Skeletal muscle satellite cell (primary cell): ENCODE results near the gene B4GALNT3. TPM values are rescaled to one million over a fixed set of nuclear protein-coding genes. Genes with fewer than 3 reads are reported as not detected.
"Not testable (repeated sequence)": the region's sequence is repeated elsewhere in the genome, so short reads cannot be mapped to it uniquely, and the experiment has no call there.

ENCODE experiments used
- H3K27me3 ChIP-seq: 2 replicates; pipeline ENCODE4 v1.7.0; 2013; ENCODE audit warnings: low read length; ENCODE audit not compliant: control insufficient read depth, insufficient read depth
- H3K36me3 ChIP-seq: 2 replicates; pipeline ENCODE4 v1.7.0; 2013; ENCODE audit warnings: mild to moderate bottlenecking, control low read depth, low read length; ENCODE audit not compliant: insufficient read depth
- H3K4me1 ChIP-seq: 2 replicates; pipeline ENCODE4 v1.7.0; 2013; ENCODE audit warnings: low read length; ENCODE audit not compliant: control insufficient read depth, insufficient read depth
- H3K4me2 ChIP-seq: 2 replicates; pipeline ENCODE4 v1.7.0; 2013; ENCODE audit warnings: mild to moderate bottlenecking, low read length
- H3K4me3 ChIP-seq: 2 replicates; pipeline ENCODE4 v1.7.0; 2013; ENCODE audit warnings: low read length
- H3K9ac ChIP-seq: 2 replicates; pipeline ENCODE4 v1.7.0; 2013; ENCODE audit warnings: mild to moderate bottlenecking, low read depth, low read length, moderate library complexity
- H3K9me3 ChIP-seq: replicated peaks from 2 replicates; pipeline ENCODE4 v1.7.0; 2013; ENCODE audit warnings: mild to moderate bottlenecking, control low read depth, low read length
- total RNA-seq: library from RNA; depleted of rRNA; stranded (reverse); fragments of >200 nt; gene quantifications from 2 replicates; pipeline ENCODE4 v1.2.3, GENCODE V29; 2012; rRNA removed

The B4GALNT3 gene
- total RNA-seq, result 0.22 and 0.76 TPM in 2 replicates

GRCh38 chr12:459430-460258 lies at the start of gene B4GALNT3:
TSS of gene B4GALNT3 (plus strand) at chr12:459939. CDS start at chr12:460377, 438 bp downstream.
- Histone ChIP-seq H3K9me3 (no peaks in the 10 kb centered on the region), H3K27me3 (peaks cover 87% of the 10 kb centered on the region), H3K36me3 (no peaks in the 10 kb centered on the region), H3K4me2 (peak within 1 kb of the TSS; percentile 83), H3K4me3 (peak within 1 kb of the TSS; percentile 58), H3K9ac (no peak within 1 kb of the TSS), H3K4me1 (peaks cover 7% of the 10 kb centered on the region)

GRCh38 chr12:414859-415258 lies 44.9 kb upstream of the B4GALNT3 start:
- Histone ChIP-seq H3K36me3 (peaks cover 16% of the 10 kb centered on the region), H3K4me1 (no peaks in the 10 kb centered on the region), H3K4me3 (no peak overlapping the region), H3K4me2 (no peak overlapping the region), H3K9ac (no peak overlapping the region), H3K9me3 (no peaks in the 10 kb centered on the region), H3K27me3 (no peaks in the 10 kb centered on the region)

GRCh38 chr12:418432-418831 lies 41.3 kb upstream of the B4GALNT3 start:
- Histone ChIP-seq H3K4me2 (no peak overlapping the region), H3K36me3 (peaks cover 13% of the 10 kb centered on the region), H3K4me3 (no peak overlapping the region), H3K27me3 (no peaks in the 10 kb centered on the region), H3K9ac (no peak overlapping the region), H3K9me3 (no peaks in the 10 kb centered on the region), H3K4me1 (no peaks in the 10 kb centered on the region)

- Histone ChIP-seq H3K4me2 (no peak overlapping the region), H3K36me3 (peaks cover 14% of the 10 kb centered on the region), H3K4me3 (no peak overlapping the region), H3K4me1 (no peaks in the 10 kb centered on the region), H3K27me3 (no peaks in the 10 kb centered on the region), H3K9me3 (no peaks in the 10 kb centered on the region), H3K9ac (no peak overlapping the region)
Observed at GRCh38 chr12:422526-422925, 37.2 kb upstream of the B4GALNT3 start.

GRCh38 chr12:435737-436136 lies 24.0 kb upstream of the B4GALNT3 start:
- not testable (repeated sequence) for H3K9ac ChIP-seq, H3K4me1 ChIP-seq, H3K4me3 ChIP-seq, H3K9me3 ChIP-seq, H3K4me2 ChIP-seq, H3K27me3 ChIP-seq
- H3K36me3 ChIP-seq, result peaks cover 30% of the 10 kb centered on the region

- Histone ChIP-seq H3K9ac (no peak overlapping the region), H3K27me3 (no peaks in the 10 kb centered on the region), H3K36me3 (peaks cover 14% of the 10 kb centered on the region), H3K4me1 (no peaks in the 10 kb centered on the region), H3K4me3 (no peak overlapping the region), H3K9me3 (no peaks in the 10 kb centered on the region), H3K4me2 (no peak overlapping the region)
Observed at GRCh38 chr12:442235-442884, 17.4 kb upstream of the B4GALNT3 start.

GRCh38 chr12:447141-447540 lies 12.6 kb upstream of the B4GALNT3 start:
- H3K4me2 ChIP-seq, result no peak overlapping the region
- H3K4me3 ChIP-seq, result no peak overlapping the region
- no peaks in the 10 kb centered on the region for H3K4me1 ChIP-seq
- H3K9ac ChIP-seq, result no peak overlapping the region
- no peaks in the 10 kb centered on the region for H3K36me3 ChIP-seq
- H3K27me3 ChIP-seq, result peaks cover 16% of the 10 kb centered on the region
- H3K9me3 ChIP-seq, result no peaks in the 10 kb centered on the region

GRCh38 chr12:449203-449602 lies 10.5 kb upstream of the B4GALNT3 start:
- Histone ChIP-seq H3K9ac (no peak overlapping the region), H3K36me3 (no peaks in the 10 kb centered on the region), H3K27me3 (peaks cover 16% of the 10 kb centered on the region), H3K4me2 (no peak overlapping the region), H3K4me1 (no peaks in the 10 kb centered on the region), H3K9me3 (no peaks in the 10 kb centered on the region), H3K4me3 (no peak overlapping the region)

GRCh38 chr12:450438-450837 lies 9.3 kb upstream of the B4GALNT3 start:
- H3K4me1 ChIP-seq, result no peaks in the 10 kb centered on the region
- no peak overlapping the region for H3K4me3 ChIP-seq
- no peaks in the 10 kb centered on the region for H3K9me3 ChIP-seq
- no peak overlapping the region for H3K9ac ChIP-seq
- no peaks in the 10 kb centered on the region for H3K36me3 ChIP-seq
- H3K4me2 ChIP-seq, result no peak overlapping the region
- peaks cover 20% of the 10 kb centered on the region for H3K27me3 ChIP-seq

- H3K27me3 ChIP-seq, result peaks cover 43% of the 10 kb centered on the region
- H3K9me3 ChIP-seq, result no peaks in the 10 kb centered on the region
- no peaks in the 10 kb centered on the region for H3K4me1 ChIP-seq
- no peak overlapping the region for H3K9ac ChIP-seq
- no peak overlapping the region for H3K4me3 ChIP-seq
- no peaks in the 10 kb centered on the region for H3K36me3 ChIP-seq
- no peak overlapping the region for H3K4me2 ChIP-seq
Observed at GRCh38 chr12:452667-453210, 7.0 kb upstream of the B4GALNT3 start.

- Histone ChIP-seq H3K36me3 (no peaks in the 10 kb centered on the region), H3K4me1 (peaks cover 5% of the 10 kb centered on the region), H3K9ac (no peak overlapping the region), H3K4me3 (no peak overlapping the region), H3K9me3 (no peaks in the 10 kb centered on the region), H3K27me3 (peaks cover 52% of the 10 kb centered on the region), H3K4me2 (no peak overlapping the region)
Observed at GRCh38 chr12:454833-455232, 4.9 kb upstream of the B4GALNT3 start.
